HG02885 (cell line): ENCODE results near the gene RYR3.

Experiments used
- ATAC-seq: cut with Tn5 transposase; IDR thresholded peaks from one replicate; pipeline ENCODE4 v1.9.1; 2021; ENCODE audit warnings: mild to moderate bottlenecking; ENCODE audit not compliant: unreplicated experiment, poor library complexity

The RYR3 gene

GRCh38 chr15:33443708-33444107, 132.9 kb downstream of the RYR3 start:
- ATAC-seq: no peak

- ATAC-seq: no peak
Measured at GRCh38 chr15:33445984-33446383, 135.2 kb downstream of the RYR3 start.

GRCh38 chr15:33448151-33448550, 137.4 kb downstream of the RYR3 start:
- ATAC-seq: no peak

- ATAC-seq: no peak
Measured at GRCh38 chr15:33448961-33449606, 138.3 kb downstream of the RYR3 start.

- ATAC-seq: no peak
Measured at GRCh38 chr15:33449810-33450209, 139.0 kb downstream of the RYR3 start.

GRCh38 chr15:33451385-33451784, 140.6 kb downstream of the RYR3 start:
- ATAC-seq: no peak

GRCh38 chr15:33453761-33454160, 143.0 kb downstream of the RYR3 start:
- no peak for ATAC-seq

GRCh38 chr15:33454346-33454745, 143.6 kb downstream of the RYR3 start:
- no peak for ATAC-seq

GRCh38 chr15:33454996-33455395, 144.2 kb downstream of the RYR3 start:
- no peak for ATAC-seq

GRCh38 chr15:33458421-33458820, 147.7 kb downstream of the RYR3 start:
- ATAC-seq: no peak

GRCh38 chr15:33460166-33460805, 149.5 kb downstream of the RYR3 start:
- no peak for ATAC-seq

- ATAC-seq: no peak
Measured at GRCh38 chr15:33461671-33462070, 150.9 kb downstream of the RYR3 start.

- no peak for ATAC-seq
Measured at GRCh38 chr15:33467146-33467815, 156.5 kb downstream of the RYR3 start.

- no peak for ATAC-seq
Measured at GRCh38 chr15:33467816-33468163, 157.0 kb downstream of the RYR3 start.

- no peak for ATAC-seq
Measured at GRCh38 chr15:33468740-33469139, 158.0 kb downstream of the RYR3 start.

GRCh38 chr15:33473005-33473404, 162.2 kb downstream of the RYR3 start:
- no peak for ATAC-seq

- no peak for ATAC-seq
Measured at GRCh38 chr15:33473714-33474113, 162.9 kb downstream of the RYR3 start.

GRCh38 chr15:33476076-33476475, 165.3 kb downstream of the RYR3 start:
- ATAC-seq: no peak

GRCh38 chr15:33476908-33477307, 166.1 kb downstream of the RYR3 start:
- ATAC-seq: no peak

- no peak for ATAC-seq
Measured at GRCh38 chr15:33489335-33489734, 178.6 kb downstream of the RYR3 start.

- ATAC-seq: no peak
Measured at GRCh38 chr15:33490703-33491102, 179.9 kb downstream of the RYR3 start.
